ENCODE results near the gene TMEM269. TPM values are rescaled to one million over a fixed set of nuclear protein-coding genes. Genes with fewer than 3 reads are reported as not detected.
"Not testable (repeated sequence)": the region's sequence is repeated elsewhere in the genome, so short reads cannot be mapped to it uniquely, and the experiment has no call there.

TMEM269 gene
- total RNA-seq, 3 donors from 2014 or later, result not detected

DNA sequence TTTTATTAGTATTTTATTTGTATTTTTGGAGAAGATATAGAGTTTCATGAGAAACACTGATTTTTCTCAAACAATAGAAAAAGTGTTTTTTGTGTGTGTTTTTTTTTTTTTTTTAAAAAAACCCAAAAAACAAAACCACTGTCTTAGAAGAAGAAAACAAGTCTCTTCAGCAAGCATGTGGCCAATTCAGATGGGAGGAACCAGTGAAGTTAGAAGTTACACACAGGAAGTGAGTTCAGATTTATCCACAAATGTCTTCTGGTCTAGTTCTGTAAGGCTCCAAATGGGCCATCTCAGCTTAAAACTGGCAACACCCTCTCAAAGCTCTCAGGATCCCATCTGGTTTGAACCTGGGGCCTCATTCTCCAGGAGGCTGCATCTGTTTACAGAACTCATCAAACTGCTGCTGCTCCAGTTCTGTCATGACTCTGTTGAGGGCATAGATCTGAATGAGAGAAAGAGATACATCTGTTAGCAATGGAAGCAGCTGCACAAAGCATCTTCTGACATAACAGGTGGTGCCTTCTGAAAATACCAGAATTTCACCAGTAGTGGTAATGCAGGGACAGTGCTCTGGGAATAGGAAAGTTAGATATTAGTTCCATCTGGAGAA is 22.4 kb downstream of the TMEM269 start:
- TF ChIP-seq, protein P1, sequence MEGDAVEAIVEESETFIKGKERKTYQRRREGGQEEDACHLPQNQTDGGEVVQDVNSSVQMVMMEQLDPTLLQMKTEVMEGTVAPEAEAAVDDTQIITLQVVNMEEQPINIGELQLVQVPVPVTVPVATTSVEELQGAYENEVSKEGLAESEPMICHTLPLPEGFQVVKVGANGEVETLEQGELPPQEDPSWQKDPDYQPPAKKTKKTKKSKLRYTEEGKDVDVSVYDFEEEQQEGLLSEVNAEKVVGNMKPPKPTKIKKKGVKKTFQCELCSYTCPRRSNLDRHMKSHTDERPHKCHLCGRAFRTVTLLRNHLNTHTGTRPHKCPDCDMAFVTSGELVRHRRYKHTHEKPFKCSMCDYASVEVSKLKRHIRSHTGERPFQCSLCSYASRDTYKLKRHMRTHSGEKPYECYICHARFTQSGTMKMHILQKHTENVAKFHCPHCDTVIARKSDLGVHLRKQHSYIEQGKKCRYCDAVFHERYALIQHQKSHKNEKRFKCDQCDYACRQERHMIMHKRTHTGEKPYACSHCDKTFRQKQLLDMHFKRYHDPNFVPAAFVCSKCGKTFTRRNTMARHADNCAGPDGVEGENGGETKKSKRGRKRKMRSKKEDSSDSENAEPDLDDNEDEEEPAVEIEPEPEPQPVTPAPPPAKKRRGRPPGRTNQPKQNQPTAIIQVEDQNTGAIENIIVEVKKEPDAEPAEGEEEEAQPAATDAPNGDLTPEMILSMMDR (IDR thresholded peaks at IDR 0.05), result no peak
- intact Hi-C loops (cut with DNase I, micrococcal nuclease), result no loop called here
- Histone ChIP-seq H3K9me3 (peaks cover 3% of the 10 kb centered on the region), H3K4me3 (no peak overlapping the region), H3K4me1 (ENCODE audit: low read depth) (no peaks in the 10 kb centered on the region), H3K36me3 (ENCODE audit: low read depth) (no peaks in the 10 kb centered on the region)
- DNase-seq (no peak), ATAC-seq (no peak)

DNA sequence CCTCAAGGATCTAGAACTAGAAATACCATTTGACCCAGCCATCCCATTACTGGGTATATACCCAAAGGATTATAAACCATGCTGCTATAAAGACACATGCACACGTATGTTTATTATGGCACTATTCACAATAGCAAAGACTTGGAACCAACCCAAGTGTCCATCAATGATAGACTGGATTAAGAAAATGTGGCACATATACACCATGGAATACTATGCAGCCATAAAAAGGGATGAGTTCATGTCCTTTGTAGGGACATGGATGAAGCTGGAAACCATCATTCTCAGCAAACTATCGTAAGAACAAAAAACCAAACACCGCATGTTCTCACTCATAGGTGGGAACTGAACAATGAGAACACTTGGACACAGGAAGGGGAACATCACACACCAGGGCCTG is 30.0 kb downstream of the TMEM269 start:
- intact Hi-C loops (cut with DNase I, micrococcal nuclease), result not testable (repeated sequence)

DNA sequence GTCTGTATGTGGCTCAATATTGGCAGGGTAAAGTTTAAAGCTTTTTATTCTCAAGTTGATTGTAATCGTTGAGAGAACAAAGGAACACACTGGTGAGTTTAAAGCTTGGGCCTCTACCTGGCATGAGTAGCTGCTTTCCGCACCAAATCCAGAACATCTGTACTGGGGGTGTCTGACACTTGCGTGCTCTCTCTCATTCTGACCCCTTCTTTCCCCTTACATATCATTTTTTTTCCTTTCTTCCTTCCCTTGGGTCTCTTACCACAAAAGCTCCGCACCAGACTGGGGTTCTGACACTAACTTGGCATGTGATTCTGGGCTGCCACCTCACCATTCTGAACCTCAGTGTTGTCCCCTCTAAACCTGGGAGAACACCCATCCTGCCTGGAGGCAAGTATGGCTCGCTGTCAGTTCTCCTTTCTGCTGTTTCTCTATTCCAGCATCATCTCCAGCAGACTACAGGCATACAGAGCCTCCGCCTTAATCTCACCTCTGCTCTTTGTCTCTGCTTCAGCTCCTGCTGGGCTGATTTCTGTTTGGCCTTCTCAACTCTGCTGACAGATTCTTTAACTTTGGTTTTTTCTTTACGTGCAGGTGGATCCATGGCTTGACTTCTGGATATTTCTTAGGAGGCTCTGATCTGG is 31.3 kb downstream of the TMEM269 start:
- DNase-seq (peak in 1 of 3 donors; percentile 12), ATAC-seq (peak; percentile 2)
- TF ChIP-seq, protein P1 (IDR thresholded peaks at IDR 0.05), result no peak
- Histone ChIP-seq H3K36me3 (ENCODE audit: low read depth) (no peaks in the 10 kb centered on the region), H3K4me1 (ENCODE audit: low read depth) (peaks cover 4% of the 10 kb centered on the region), H3K4me3 (no peak overlapping the region), H3K9me3 (no peaks in the 10 kb centered on the region)
- intact Hi-C loops (cut with DNase I, micrococcal nuclease), result no loop called here

More for the DNA sequence above, 30.0 kb downstream of the TMEM269 start:
- not testable (repeated sequence) for H3K4me1 ChIP-seq (ENCODE audit: low read depth); ATAC-seq; H3K4me3 ChIP-seq; H3K36me3 ChIP-seq (ENCODE audit: low read depth); H3K9me3 ChIP-seq; DNase-seq

DNA sequence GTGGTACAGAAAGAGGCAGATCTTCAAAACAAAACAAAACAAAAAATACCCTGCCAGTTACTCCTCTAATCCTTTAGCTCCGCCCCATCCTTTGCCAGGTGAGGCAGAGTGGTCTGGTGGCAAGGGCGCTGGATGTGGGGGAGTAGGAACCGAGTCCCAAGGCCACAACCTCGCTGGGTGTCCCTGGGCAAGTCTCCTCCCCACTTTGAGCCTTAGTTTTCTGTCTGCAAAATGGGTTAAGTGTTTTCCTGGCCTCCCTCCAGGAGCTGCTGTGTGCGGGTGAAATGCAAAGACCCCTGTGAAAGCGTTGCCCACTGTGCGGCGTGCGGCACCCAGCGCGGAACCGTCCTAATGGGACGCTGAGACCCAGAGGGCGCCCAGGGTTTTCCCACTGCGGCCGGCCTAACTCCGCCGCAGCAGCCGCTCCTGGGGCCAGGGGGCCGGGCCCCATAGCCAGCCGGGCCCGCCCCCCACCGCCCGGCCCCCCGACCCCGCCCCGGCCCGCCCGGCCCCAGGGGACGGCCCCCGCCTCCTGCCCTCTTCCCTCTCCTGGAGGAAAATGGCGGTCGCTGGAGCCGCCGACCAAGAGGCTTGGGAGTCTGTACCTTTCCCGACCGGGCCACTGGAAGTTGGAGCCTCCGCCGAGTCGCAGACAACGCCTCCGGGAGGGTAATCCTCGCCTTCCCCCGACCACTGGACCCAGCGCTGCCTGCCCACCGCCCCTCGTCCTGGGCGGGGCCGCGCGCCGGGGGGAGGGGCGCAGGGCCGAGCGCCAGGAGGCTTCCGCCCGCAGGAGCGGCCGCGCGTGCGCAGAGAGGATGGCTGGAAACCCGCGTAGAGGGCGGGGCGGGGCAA is 32.0 kb downstream of the TMEM269 start, which contains the start of the genes ERMAP and SVBP:
ERMAP (plus strand) TSS at position 538 of the 855 bp plus-strand sequence. CDS start 13,327 bp downstream, outside the sequence.
SVBP (minus strand) TSS at position 813 of the 855 bp plus-strand sequence. CDS start 853 bp downstream, outside the sequence.
- no peaks in the 10 kb centered on the region for H3K9me3 ChIP-seq
- peak within 1 kb of the TSS; percentile 37 for H3K4me3 ChIP-seq
- TF ChIP-seq, protein P1 (IDR thresholded peaks at IDR 0.05), result no peak
- ATAC-seq (peak; percentile 98), DNase-seq (peak; percentile 95 to 97 (median 97))
- H3K4me1 ChIP-seq (ENCODE audit: low read depth), result peaks cover 4% of the 10 kb centered on the region
- H3K36me3 ChIP-seq (ENCODE audit: low read depth), result no peaks in the 10 kb centered on the region
- intact Hi-C loops (cut with DNase I, micrococcal nuclease), result no loop called here

DNA sequence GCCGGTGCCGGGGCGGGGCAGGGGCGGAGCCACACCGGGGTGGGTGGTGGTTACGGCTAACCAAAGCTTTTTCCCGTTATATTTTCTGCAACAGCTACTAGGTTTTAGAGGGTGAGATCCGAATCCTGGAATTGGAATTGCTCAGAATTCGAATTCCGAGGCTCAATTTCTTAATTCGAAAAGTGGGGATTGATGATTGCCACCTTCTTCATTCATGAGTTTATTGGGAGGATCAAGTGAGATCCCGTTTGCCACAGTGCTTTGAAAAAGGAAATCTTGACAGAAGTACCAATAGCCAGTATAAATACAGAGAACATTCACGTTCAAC is 32.6 kb downstream of the TMEM269 start:
- peak overlapping the region; percentile 37 for H3K4me3 ChIP-seq
- H3K9me3 ChIP-seq, result no peaks in the 10 kb centered on the region
- no peaks in the 10 kb centered on the region for H3K36me3 ChIP-seq (ENCODE audit: low read depth)
- DNase-seq (no peak), ATAC-seq (no peak)
- H3K4me1 ChIP-seq (ENCODE audit: low read depth), result peaks cover 4% of the 10 kb centered on the region
- intact Hi-C loops (cut with DNase I, micrococcal nuclease), result no loop called here
- TF ChIP-seq, protein P1 (IDR thresholded peaks at IDR 0.05), result no peak
